GM12873 (cell line): Measurements from ENCODE around the gene RYR3.

ENCODE experiments used
- CTCF ChIP-seq: IDR thresholded peaks from 2 replicates; pipeline ENCODE4 v1.5.1; 2012; ENCODE audit warnings: low read depth, mild to moderate bottlenecking, moderate library complexity, low read length, control low read depth; ENCODE audit not compliant: insufficient read depth; ENCODE audit errors: missing control alignments

RYR3 gene

GRCh38 chr15:33587773-33588172 lies 277.0 kb downstream of the RYR3 start:
- TF ChIP-seq CTCF, result no peak

DNA sequence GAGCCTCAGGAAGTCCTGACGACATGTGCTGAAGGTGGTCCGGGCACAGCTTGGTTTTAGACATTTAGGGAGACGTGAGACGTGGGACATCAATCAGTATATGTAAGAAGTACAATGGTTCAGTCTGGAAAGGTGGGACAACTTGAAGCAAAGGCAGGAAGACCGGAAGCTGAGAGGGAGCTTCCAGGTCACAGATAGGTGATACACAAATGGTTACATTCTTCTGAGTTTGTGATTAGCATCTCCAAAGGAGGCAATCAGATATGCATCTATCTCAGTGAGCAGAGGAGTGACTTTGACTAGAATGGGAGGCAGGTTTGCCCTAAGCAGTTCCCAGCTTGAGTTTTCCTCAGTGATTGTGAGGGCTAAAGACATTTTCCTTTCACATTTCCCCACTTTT lies 282.1 kb downstream of the RYR3 start:
- TF ChIP-seq CTCF, result no peak

- TF ChIP-seq CTCF, result no peak
These were observed 289.4 kb downstream of the RYR3 start for GRCh38 chr15:33600212-33600611.

DNA sequence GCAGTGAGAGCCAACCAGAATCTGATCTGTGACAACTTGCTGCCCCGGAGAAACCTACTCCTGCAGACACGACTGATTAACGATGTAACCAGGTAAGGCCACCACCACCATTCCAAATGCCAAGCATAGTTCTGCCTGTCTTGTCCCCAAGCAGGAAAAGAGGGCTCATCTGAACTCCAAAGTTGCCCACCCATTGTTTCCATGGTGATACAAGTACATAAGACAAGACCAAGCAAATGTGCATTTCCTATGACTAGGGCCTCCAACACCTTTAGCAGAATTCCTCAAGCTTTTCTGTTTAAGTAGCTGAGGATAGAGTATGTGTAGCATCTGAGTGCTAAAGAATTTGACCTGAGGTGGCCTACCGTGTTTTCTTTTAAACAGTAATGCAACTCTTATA lies 290.7 kb downstream of the RYR3 start:
- no peak for TF ChIP-seq CTCF

DNA sequence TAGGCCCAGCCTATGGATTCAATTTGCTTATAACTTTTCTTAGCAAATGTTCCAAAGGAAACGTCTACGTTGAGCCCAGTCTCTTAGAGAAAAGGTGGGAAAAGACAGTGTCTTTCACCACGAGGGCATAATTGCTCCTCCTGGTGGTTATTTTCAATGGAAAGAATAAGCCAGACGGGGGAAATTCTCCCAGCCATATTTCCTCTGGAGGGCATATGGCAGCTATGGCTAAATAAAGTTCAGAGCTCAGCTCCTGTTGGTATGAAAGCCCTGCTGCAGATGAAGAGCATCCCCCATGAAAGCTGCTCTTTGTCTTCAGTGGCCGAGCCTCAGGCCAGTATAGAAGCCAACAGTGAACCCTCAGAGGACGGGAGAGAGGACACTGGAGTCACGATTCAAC lies 297.9 kb downstream of the RYR3 start:
- no peak for TF ChIP-seq CTCF

GRCh38 chr15:33612721-33613304 lies 302.0 kb downstream of the RYR3 start:
- TF ChIP-seq CTCF, result no peak

DNA sequence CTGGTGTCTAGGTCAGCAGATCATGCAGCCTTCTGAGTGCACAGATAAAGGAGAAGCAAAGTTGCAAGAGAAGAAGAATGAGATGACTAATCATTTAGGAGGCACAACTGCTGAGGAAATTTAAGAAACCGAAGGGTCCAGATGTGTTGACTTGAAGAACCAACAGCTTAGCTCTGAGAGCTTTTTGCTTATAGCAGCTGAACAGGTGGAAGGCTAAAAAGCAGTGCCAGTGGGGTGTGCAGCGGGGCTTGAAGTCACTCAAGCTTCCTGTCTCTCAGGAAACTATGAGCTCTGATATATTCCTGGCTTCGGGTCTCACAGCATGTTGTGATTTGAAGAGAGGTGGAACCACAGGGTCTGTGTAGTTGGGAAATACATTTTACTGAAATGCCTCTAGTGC lies 305.7 kb downstream of the RYR3 start:
- no peak for TF ChIP-seq CTCF
